Mesendoderm (in vitro differentiated cells): ENCODE results near the gene C6orf136.

Source experiments
- DNase-seq: peaks from one replicate; pipeline ENCODE4 v3.0.0; 2013
- H2AK5ac ChIP-seq: 2 replicates; pipeline ENCODE4 v1.6.1; 2013; ENCODE audit warnings: low read length, inconsistent platforms
- H2BK120ac ChIP-seq: 2 replicates; pipeline ENCODE4 v1.6.1; 2013; ENCODE audit warnings: low read depth, mild to moderate bottlenecking, low read length, moderate library complexity, mixed read lengths
- H2BK15ac ChIP-seq: replicated peaks from 2 replicates; pipeline ENCODE4 v1.6.1; 2013; ENCODE audit warnings: low read depth, mild to moderate bottlenecking, moderate library complexity
- H2BK5ac ChIP-seq: 2 replicates; pipeline ENCODE4 v1.6.1; 2013; ENCODE audit warnings: low read length, inconsistent platforms
- H3K18ac ChIP-seq: 2 replicates; pipeline ENCODE4 v1.6.1; 2013; ENCODE audit warnings: mild to moderate bottlenecking, low read length, mixed read lengths
- H3K23ac ChIP-seq: one replicate; pipeline ENCODE4 v1.6.1; 2013; ENCODE audit warnings: low read length
- H3K27ac ChIP-seq: 2 replicates; pipeline ENCODE4 v1.5.1; 2013; ENCODE audit warnings: low read depth, mild to moderate bottlenecking, inconsistent platforms, low read length, moderate library complexity
- H3K27me3 ChIP-seq: 2 replicates; pipeline ENCODE4 v1.6.1; 2013; ENCODE audit warnings: low read length, control low read depth, mild to moderate bottlenecking, inconsistent platforms; ENCODE audit not compliant: insufficient read depth, poor library complexity
- H3K36me3 ChIP-seq: 2 replicates; pipeline ENCODE4 v1.6.1; 2013; ENCODE audit warnings: low read length, inconsistent platforms; ENCODE audit not compliant: control insufficient read depth, insufficient read depth
- H3K4ac ChIP-seq: one replicate; pipeline ENCODE4 v1.6.1; 2013; ENCODE audit warnings: low read depth, mild to moderate bottlenecking, low read length, moderate library complexity
- H3K4me1 ChIP-seq: 2 replicates; pipeline ENCODE4 v1.6.1; 2013; ENCODE audit warnings: low read depth, low read length, inconsistent platforms; ENCODE audit not compliant: control insufficient read depth
- H3K4me2 ChIP-seq: 2 replicates; pipeline ENCODE4 v1.6.1; 2013; ENCODE audit warnings: low read length
- H3K4me3 ChIP-seq: 2 replicates; pipeline ENCODE4 v1.5.1; 2013; ENCODE audit warnings: mild to moderate bottlenecking, low read length
- H3K56ac ChIP-seq: one replicate; pipeline ENCODE4 v1.6.1; 2013; ENCODE audit warnings: low read length
- H3K79me1 ChIP-seq: 2 replicates; pipeline ENCODE4 v1.6.1; 2013; ENCODE audit warnings: low read length, inconsistent platforms
- H3K79me2 ChIP-seq: 2 replicates; pipeline ENCODE4 v1.6.1; 2013; ENCODE audit warnings: mild to moderate bottlenecking, low read length; ENCODE audit not compliant: control insufficient read depth, insufficient read depth
- H3K9ac ChIP-seq: 2 replicates; pipeline ENCODE4 v1.6.1; 2013; ENCODE audit warnings: low read length, inconsistent platforms
- H4K5ac ChIP-seq: one replicate; pipeline ENCODE4 v1.6.1; 2013; ENCODE audit warnings: low read length
- H4K8ac ChIP-seq: one replicate; pipeline ENCODE4 v1.6.1; 2013; ENCODE audit warnings: low read depth, mild to moderate bottlenecking, control low read depth, low read length, moderate library complexity
- WGBS: extraction: QIAGEN DNeasy Blood & Tissue Kit; methylation state at CpG from one replicate; pipeline ENCODE4 v1.1.7; 2013; ENCODE audit warnings: low lambda C conversion rate, missing lambda C conversion rate; ENCODE audit not compliant: insufficient coverage; ENCODE audit errors: extremely low coverage; 5-methylcytosine and 5-hydroxymethylcytosine counted together

C6orf136 gene

DNA sequence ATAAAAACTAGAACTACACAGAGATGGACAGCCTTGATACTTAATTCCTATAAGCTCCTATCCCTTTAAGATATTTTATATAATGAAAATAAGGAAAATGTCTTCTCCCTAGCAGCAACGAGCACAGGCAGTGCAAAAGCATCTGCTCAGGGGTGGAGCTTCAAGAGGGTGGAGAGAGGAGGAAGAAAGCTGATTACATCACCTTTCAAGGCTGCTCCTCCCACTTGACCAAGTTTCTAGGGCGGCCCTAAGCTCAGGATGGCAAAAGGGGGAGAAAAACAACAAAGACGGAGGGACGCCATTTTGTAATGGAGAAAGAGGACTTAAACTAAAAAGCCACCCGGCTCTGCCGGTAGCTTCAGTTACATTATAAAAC lies 32.1 kb upstream of the C6orf136 start:
- Histone ChIP-seq H3K23ac (no peak overlapping the region), H3K4ac (no peak overlapping the region), H3K56ac (no peak overlapping the region), H3K9ac (peak overlapping the region; percentile 66), H3K36me3 (peaks cover 4% of the 10 kb centered on the region), H2BK120ac (no peak overlapping the region), H2BK15ac (no peak overlapping the region), H3K79me1 (peaks cover 11% of the 10 kb centered on the region), H3K4me1 (peaks cover 6% of the 10 kb centered on the region), H3K18ac (no peak overlapping the region), H3K4me3 (no peak overlapping the region), H3K4me2 (no peak overlapping the region), H3K79me2 (peaks cover 16% of the 10 kb centered on the region), H3K27ac (no peak overlapping the region), H4K8ac (no peak overlapping the region), H2AK5ac (no peak overlapping the region), H2BK5ac (no peak overlapping the region), H4K5ac (no peak overlapping the region), H3K27me3 (no peaks in the 10 kb centered on the region)
- DNase-seq = peak; percentile 99
- no CpG with 5 or more reads among the region's 6 CpGs for WGBS

DNA sequence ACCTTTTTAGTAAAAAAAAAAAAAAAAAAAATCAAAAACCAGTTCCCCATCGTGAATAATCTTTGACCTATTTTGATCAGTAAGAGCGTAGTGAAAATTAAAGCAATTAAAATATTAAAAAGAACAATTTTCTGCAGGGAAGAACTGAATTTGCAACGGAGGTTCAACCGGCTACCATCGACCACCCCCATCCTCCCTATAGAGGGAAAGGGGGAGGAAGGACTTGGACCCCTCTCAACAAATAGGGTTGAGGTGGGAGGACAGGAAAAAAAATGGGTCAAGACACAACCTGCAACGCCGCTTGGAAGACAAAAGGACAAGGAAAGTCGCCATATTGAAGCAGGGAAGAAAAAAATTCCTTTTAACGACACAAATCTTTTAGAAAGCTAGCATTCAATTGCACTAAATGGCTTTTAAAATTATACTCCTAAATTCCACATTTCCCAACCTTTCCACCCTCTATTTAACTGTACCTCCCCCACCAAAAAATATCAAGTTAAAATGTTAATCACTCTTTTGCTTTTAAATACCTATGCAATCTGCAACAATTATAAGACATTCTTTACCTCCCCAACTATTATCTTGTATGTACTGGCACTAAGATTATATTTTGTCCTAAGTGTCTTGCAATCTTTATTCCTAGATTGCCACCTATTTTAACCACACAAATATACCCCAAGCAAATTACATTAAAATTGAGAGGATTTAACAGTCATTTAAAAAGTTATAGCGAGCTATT lies 31.5 kb upstream of the C6orf136 start:
- Histone ChIP-seq H4K8ac (no peak overlapping the region), H3K27ac (peak overlapping the region; percentile 85), H3K4me1 (peaks cover 6% of the 10 kb centered on the region), H2BK5ac (no peak overlapping the region), H3K23ac (no peak overlapping the region), H2AK5ac (no peak overlapping the region), H3K18ac (peak overlapping the region; percentile 76), H3K4me2 (peak overlapping the region; percentile 88), H3K4me3 (peak overlapping the region; percentile 95), H3K56ac (peak overlapping the region; percentile 98), H4K5ac (no peak overlapping the region), H3K79me2 (peaks cover 16% of the 10 kb centered on the region), H3K79me1 (peaks cover 11% of the 10 kb centered on the region), H2BK15ac (no peak overlapping the region), H3K27me3 (no peaks in the 10 kb centered on the region), H3K9ac (peak overlapping the region; percentile 99), H3K36me3 (peaks cover 4% of the 10 kb centered on the region), H3K4ac (no peak overlapping the region), H2BK120ac (no peak overlapping the region)
- peak; percentile 96 for DNase-seq
- no CpG with 5 or more reads among the region's 10 CpGs for WGBS

DNA sequence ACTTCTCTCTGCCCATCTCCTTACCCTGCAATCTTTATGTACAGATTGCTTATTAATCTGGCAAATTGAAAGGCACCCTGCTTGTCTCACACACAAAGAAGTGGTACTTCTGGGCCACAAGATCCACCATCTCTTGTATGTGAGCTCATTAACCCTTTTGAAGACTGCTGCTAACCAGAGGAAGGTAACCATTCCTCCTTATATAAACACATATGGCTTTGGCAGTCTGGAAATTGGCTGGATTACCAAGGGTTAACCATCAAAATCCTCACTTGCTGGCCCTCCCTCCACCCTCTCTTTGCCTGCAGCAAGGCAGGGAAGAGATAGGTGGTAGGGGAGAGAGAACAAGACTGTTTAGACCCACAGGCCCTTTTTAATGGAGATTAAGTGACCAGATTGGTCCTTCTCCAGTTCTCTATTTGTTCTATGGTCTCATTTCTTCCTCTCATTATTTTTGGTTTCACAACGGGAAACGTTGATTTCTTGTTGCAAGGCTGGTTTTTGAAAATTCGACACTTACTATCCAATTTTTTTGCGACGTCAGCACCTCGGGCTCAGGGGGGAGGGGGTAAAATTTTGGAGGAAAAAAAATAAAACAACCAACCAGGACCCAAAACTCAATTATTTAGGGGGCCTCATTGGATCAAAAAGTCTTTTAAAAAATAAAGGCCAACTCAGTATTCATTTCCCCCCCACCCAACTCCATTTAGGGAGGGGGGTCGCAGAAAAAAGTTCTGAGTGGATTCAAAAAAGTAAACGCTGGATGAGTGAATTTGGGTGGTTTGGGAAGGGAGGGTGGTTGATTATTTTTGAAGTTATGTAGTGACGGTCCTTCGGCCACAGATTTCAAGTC lies 30.7 kb upstream of the C6orf136 start:
- H2BK5ac ChIP-seq = peak overlapping the region; percentile 6
- no peak overlapping the region for H4K8ac ChIP-seq
- H3K4me1 ChIP-seq = peaks cover 6% of the 10 kb centered on the region
- peak overlapping the region; percentile 82 for H4K5ac ChIP-seq
- peaks cover 16% of the 10 kb centered on the region for H3K79me2 ChIP-seq
- H3K23ac ChIP-seq = no peak overlapping the region
- H3K27ac ChIP-seq = peak overlapping the region; percentile 47
- peak overlapping the region; percentile 95 for H3K4me3 ChIP-seq
- H3K36me3 ChIP-seq = peaks cover 5% of the 10 kb centered on the region
- H2BK15ac ChIP-seq = no peak overlapping the region
- H3K9ac ChIP-seq = peak overlapping the region; percentile 99
- DNase-seq = peak; percentile 81
- no peaks in the 10 kb centered on the region for H3K27me3 ChIP-seq
- peak overlapping the region; percentile 94 for H3K18ac ChIP-seq
- H3K56ac ChIP-seq = peak overlapping the region; percentile 98
- H3K79me1 ChIP-seq = peaks cover 11% of the 10 kb centered on the region
- peak overlapping the region; percentile 88 for H3K4me2 ChIP-seq
- 100% methylated on average over 1 of the region's 10 CpGs for WGBS
- no peak overlapping the region for H2AK5ac ChIP-seq
- H3K4ac ChIP-seq = peak overlapping the region; percentile 81
- H2BK120ac ChIP-seq = peak overlapping the region; percentile 82

DNA sequence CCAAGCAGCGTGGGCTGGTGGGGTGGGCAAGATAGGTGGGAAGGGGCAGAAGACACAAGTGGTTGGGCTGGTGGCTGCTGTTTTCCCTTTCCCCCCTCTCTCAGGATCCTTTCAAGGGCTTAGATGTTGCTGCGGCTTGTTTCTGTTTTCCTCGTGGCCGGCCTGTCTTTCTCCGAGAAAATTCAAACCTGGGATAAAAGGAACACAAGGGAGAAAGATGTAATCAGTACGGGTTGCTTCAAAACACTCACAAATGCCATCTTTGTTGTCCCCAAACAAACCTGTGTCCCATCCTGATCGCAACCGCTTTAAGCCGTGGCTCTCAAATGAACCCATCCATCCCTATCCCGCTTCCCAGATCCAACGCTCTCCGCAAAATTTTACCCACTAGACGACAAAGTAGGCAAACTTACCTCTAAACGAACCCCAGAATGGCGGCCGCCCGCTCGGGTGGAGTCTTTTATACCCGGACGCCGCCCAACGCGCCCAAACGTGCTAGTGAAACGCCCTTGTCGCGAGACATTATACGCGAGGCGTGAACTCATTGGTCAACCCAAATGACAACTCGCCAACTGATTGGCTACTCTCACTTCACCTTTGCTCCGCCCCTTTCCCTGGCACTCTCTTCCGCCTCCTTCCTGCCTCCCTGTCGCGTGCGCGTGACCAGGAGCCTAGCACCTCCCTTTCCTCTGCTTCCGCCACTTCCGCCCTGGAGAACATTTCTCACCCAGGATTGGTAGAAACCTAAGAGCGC lies 29.9 kb upstream of the C6orf136 start, which contains the start of gene PPP1R10:
TSS of gene PPP1R10 (minus strand) at position 433 of the 754 bp plus-strand sequence. CDS start 7,299 bp downstream, outside the sequence.
- Histone ChIP-seq H3K79me2 (peaks cover 16% of the 10 kb centered on the region), H3K23ac (no peak within 1 kb of the TSS), H2AK5ac (no peak within 1 kb of the TSS), H3K27ac (peak within 1 kb of the TSS; percentile 66), H3K36me3 (peaks cover 5% of the 10 kb centered on the region), H3K4ac (peak within 1 kb of the TSS; percentile 81), H2BK15ac (no peak within 1 kb of the TSS), H3K9ac (peak within 1 kb of the TSS; percentile 99), H2BK5ac (peak within 1 kb of the TSS; percentile 90), H3K56ac (peak within 1 kb of the TSS; percentile 98), H3K79me1 (peaks cover 11% of the 10 kb centered on the region), H3K27me3 (no peaks in the 10 kb centered on the region), H3K18ac (peak within 1 kb of the TSS; percentile 94), H3K4me3 (peak within 1 kb of the TSS; percentile 95), H4K8ac (no peak within 1 kb of the TSS), H3K4me2 (peak within 1 kb of the TSS; percentile 88), H4K5ac (peak within 1 kb of the TSS; percentile 82), H3K4me1 (peaks cover 6% of the 10 kb centered on the region), H2BK120ac (peak within 1 kb of the TSS; percentile 82)
- DNase-seq = peak; percentile 100
- no CpG with 5 or more reads among the region's 40 CpGs for WGBS

DNA sequence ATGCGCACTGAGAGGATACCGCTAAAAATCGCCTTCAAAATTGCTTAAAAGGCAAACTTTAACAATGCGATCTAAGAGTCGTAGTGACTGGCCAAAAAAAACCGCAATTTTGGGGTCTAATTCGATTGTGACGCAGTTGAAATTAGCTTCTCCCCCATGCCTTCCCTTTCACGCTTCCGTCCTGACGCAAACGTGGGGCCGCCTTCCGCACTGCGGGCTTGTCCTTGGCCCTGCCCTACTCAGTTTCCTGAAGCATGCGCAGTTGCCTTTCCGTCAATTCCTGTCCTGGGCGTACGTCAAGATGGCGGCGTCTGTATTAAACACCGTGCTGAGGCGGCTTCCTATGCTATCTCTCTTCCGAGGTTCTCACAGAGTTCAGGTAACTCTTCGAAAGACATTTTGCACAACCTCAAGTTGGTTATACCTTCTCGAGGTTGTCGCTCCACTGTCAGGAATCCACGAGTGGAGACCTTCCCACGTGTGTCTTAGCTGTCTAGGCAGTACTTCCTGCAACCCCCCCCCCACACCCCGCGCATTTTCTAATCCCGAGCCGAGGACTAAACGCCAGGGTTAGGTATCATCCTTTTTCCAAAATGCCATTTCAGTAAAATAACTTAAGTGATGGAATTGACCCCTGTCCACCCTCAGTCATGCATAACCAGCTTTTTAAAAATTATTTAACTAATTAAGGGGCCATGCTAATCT lies 29.2 kb upstream of the C6orf136 start, which contains the start of gene MRPS18B:
TSS of gene MRPS18B (plus strand) at position 276 of the 705 bp plus-strand sequence. CDS start at position 302, 26 bp downstream.
- H3K27me3 ChIP-seq = no peaks in the 10 kb centered on the region
- peak within 1 kb of the TSS; percentile 79 for H3K4ac ChIP-seq
- H2BK120ac ChIP-seq = peak within 1 kb of the TSS; percentile 82
- H2BK15ac ChIP-seq = no peak within 1 kb of the TSS
- H4K5ac ChIP-seq = no peak within 1 kb of the TSS
- peak within 1 kb of the TSS; percentile 95 for H3K4me3 ChIP-seq
- WGBS = no CpG with 5 or more reads among the region's 34 CpGs
- H3K79me1 ChIP-seq = peaks cover 11% of the 10 kb centered on the region
- peak within 1 kb of the TSS; percentile 66 for H3K27ac ChIP-seq
- peak within 1 kb of the TSS; percentile 98 for H3K56ac ChIP-seq
- peak within 1 kb of the TSS; percentile 88 for H3K4me2 ChIP-seq
- peaks cover 8% of the 10 kb centered on the region for H3K36me3 ChIP-seq
- H2BK5ac ChIP-seq = peak within 1 kb of the TSS; percentile 90
- peak within 1 kb of the TSS; percentile 99 for H3K9ac ChIP-seq
- H3K23ac ChIP-seq = no peak within 1 kb of the TSS
- H3K4me1 ChIP-seq = peaks cover 6% of the 10 kb centered on the region
- H3K18ac ChIP-seq = peak within 1 kb of the TSS; percentile 94
- H4K8ac ChIP-seq = no peak within 1 kb of the TSS
- peaks cover 16% of the 10 kb centered on the region for H3K79me2 ChIP-seq
- peak; percentile 98 for DNase-seq
- H2AK5ac ChIP-seq = peak within 1 kb of the TSS; percentile 89
